ENCODE measurements around the gene ZNF470.

The ZNF470 gene

GRCh38 chr19:56603829-56604228, 36.6 kb downstream of the ZNF470 start:
- no peak overlapping the region for H3K4me3 ChIP-seq (ENCODE audit: low read depth in 1 of 2, low read length in 2 of 2)
- H3K9ac ChIP-seq (ENCODE audit: low read depth in 1 of 2, low read length in 2 of 2) = no peak overlapping the region
- no peaks in the 10 kb centered on the region for H3K27me3 ChIP-seq (ENCODE audit: control insufficient read depth in 1 of 2, insufficient read depth in 2 of 2, low read length in 2 of 2)
- H3K27ac ChIP-seq (ENCODE audit: low read depth, low read length) = no peak overlapping the region
- peaks cover 71 to 75% of the 10 kb centered on the region in 2 donors for H3K9me3 ChIP-seq (ENCODE audit: control insufficient read depth in 1 of 2, low read length in 2 of 2)
- no peaks in the 10 kb centered on the region for H3K4me1 ChIP-seq (ENCODE audit: control insufficient read depth in 1 of 2, insufficient read depth in 2 of 2, low read length in 2 of 2)
- peaks cover 12 to 23% of the 10 kb centered on the region in 2 donors for H3K36me3 ChIP-seq (ENCODE audit: control insufficient read depth in 1 of 2, insufficient read depth in 2 of 2, low read length in 2 of 2)

- no peaks in the 10 kb centered on the region for H3K4me1 ChIP-seq (ENCODE audit: control insufficient read depth in 1 of 2, insufficient read depth in 2 of 2, low read length in 2 of 2)
- no peak overlapping the region for H3K27ac ChIP-seq (ENCODE audit: low read depth, low read length)
- H3K9me3 ChIP-seq (ENCODE audit: control insufficient read depth in 1 of 2, low read length in 2 of 2) = peaks cover 86 to 89% of the 10 kb centered on the region in 2 donors
- H3K9ac ChIP-seq (ENCODE audit: low read depth in 1 of 2, low read length in 2 of 2) = no peak overlapping the region
- H3K36me3 ChIP-seq (ENCODE audit: control insufficient read depth in 1 of 2, insufficient read depth in 2 of 2, low read length in 2 of 2) = peaks cover 10 to 14% of the 10 kb centered on the region in 2 donors
- H3K4me3 ChIP-seq (ENCODE audit: low read depth in 1 of 2, low read length in 2 of 2) = peak overlapping the region in 1 of 2 donors; percentile 0
- H3K27me3 ChIP-seq (ENCODE audit: control insufficient read depth in 1 of 2, insufficient read depth in 2 of 2, low read length in 2 of 2) = no peaks in the 10 kb centered on the region
Measured at GRCh38 chr19:56608274-56608964, 41.2 kb downstream of the ZNF470 start.

DNA sequence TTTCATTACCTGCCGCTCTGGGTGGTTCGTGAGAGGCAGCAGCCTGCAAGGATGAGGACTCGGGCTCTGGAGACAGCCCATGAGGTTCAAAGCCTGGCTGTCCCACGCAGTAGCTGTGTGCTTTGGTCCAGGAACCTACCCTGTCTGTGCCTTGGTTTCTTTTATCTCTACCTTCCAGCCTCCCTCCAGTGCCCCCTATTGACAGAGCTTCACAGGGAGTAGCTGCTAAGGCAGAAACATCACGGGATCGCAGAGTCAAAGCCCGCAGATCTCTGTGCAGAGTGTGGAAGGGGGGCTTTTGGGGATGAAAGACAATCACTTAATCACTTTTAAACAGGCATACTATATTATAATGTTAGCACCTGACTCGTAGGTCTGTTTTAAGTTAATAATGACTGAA, 44.0 kb downstream of the ZNF470 start:
- peaks cover 86 to 95% of the 10 kb centered on the region in 2 donors for H3K9me3 ChIP-seq (ENCODE audit: control insufficient read depth in 1 of 2, low read length in 2 of 2)
- H3K9ac ChIP-seq (ENCODE audit: low read depth in 1 of 2, low read length in 2 of 2) = no peak overlapping the region
- peak overlapping the region in 1 of 2 donors; percentile 17 for H3K4me3 ChIP-seq (ENCODE audit: low read depth in 1 of 2, low read length in 2 of 2)
- no peak overlapping the region for H3K27ac ChIP-seq (ENCODE audit: low read depth, low read length)
- no peaks in the 10 kb centered on the region for H3K27me3 ChIP-seq (ENCODE audit: control insufficient read depth in 1 of 2, insufficient read depth in 2 of 2, low read length in 2 of 2)
- H3K36me3 ChIP-seq (ENCODE audit: control insufficient read depth in 1 of 2, insufficient read depth in 2 of 2, low read length in 2 of 2) = peaks cover 14 to 17% of the 10 kb centered on the region in 2 donors
- no peaks in the 10 kb centered on the region for H3K4me1 ChIP-seq (ENCODE audit: control insufficient read depth in 1 of 2, insufficient read depth in 2 of 2, low read length in 2 of 2)

- Histone ChIP-seq H3K27me3 (ENCODE audit: control insufficient read depth in 1 of 2, insufficient read depth in 2 of 2, low read length in 2 of 2) (no peaks in the 10 kb centered on the region), H3K9ac (ENCODE audit: low read depth in 1 of 2, low read length in 2 of 2) (no peak overlapping the region), H3K4me1 (ENCODE audit: control insufficient read depth in 1 of 2, insufficient read depth in 2 of 2, low read length in 2 of 2) (no peaks in the 10 kb centered on the region), H3K4me3 (ENCODE audit: low read depth in 1 of 2, low read length in 2 of 2) (peak overlapping the region; percentile 9 to 33), H3K36me3 (ENCODE audit: control insufficient read depth in 1 of 2, insufficient read depth in 2 of 2, low read length in 2 of 2) (peaks cover 21 to 22% of the 10 kb centered on the region in 2 donors), H3K27ac (ENCODE audit: low read depth, low read length) (no peak overlapping the region), H3K9me3 (ENCODE audit: control insufficient read depth in 1 of 2, low read length in 2 of 2) (peaks cover 77 to 95% of the 10 kb centered on the region in 2 donors)
Measured at GRCh38 chr19:56612737-56613136, 45.5 kb downstream of the ZNF470 start.

DNA sequence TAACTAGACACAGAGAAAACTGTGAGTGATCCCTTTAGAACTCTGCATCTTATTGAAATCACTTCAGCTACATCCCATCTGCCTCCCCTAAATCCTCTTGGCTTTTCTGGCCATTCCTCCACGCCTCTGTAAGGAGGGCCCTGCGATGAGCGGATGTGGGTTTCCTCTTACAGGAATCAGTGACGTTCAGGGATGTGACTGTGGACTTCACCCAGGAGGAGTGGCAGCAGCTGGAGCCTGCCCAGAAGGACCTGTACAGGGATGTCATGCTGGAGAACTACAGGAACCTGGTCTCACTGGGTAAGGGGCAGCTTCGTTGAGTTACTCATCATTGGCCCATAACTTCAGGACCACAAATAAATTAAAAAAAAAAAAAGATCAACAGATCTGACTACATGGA, 46.4 kb downstream of the ZNF470 start:
- H3K9ac ChIP-seq (ENCODE audit: low read depth in 1 of 2, low read length in 2 of 2) = no peak overlapping the region
- H3K27me3 ChIP-seq (ENCODE audit: control insufficient read depth in 1 of 2, insufficient read depth in 2 of 2, low read length in 2 of 2) = no peaks in the 10 kb centered on the region
- no peak overlapping the region for H3K27ac ChIP-seq (ENCODE audit: low read depth, low read length)
- H3K36me3 ChIP-seq (ENCODE audit: control insufficient read depth in 1 of 2, insufficient read depth in 2 of 2, low read length in 2 of 2) = peaks cover 27 to 28% of the 10 kb centered on the region in 2 donors
- peaks cover 77 to 93% of the 10 kb centered on the region in 2 donors for H3K9me3 ChIP-seq (ENCODE audit: control insufficient read depth in 1 of 2, low read length in 2 of 2)
- no peaks in the 10 kb centered on the region for H3K4me1 ChIP-seq (ENCODE audit: control insufficient read depth in 1 of 2, insufficient read depth in 2 of 2, low read length in 2 of 2)
- H3K4me3 ChIP-seq (ENCODE audit: low read depth in 1 of 2, low read length in 2 of 2) = no peak overlapping the region

DNA sequence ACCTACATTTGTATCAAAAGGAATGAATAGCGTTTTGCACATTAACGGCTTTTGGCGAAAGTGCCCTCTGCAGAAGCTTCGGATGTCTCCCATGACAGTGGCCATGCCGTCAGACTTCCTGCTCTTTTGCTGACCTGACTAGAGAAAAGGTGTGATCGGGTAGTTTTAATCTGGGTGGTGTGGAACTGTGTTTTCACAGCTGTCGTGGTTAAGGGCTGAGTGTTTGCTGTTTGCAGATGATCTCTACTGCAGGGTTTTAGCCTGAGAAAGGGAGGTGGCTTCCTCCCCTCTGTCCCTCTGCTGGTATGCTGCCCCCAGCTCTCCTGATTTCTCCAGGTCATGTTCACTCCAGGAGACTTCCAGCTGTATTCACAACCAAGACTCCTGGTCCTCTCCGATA, 50.3 kb downstream of the ZNF470 start:
- Histone ChIP-seq H3K4me1 (ENCODE audit: control insufficient read depth in 1 of 2, insufficient read depth in 2 of 2, low read length in 2 of 2) (no peaks in the 10 kb centered on the region), H3K9ac (ENCODE audit: low read depth in 1 of 2, low read length in 2 of 2) (no peak overlapping the region), H3K27me3 (ENCODE audit: control insufficient read depth in 1 of 2, insufficient read depth in 2 of 2, low read length in 2 of 2) (no peaks in the 10 kb centered on the region), H3K27ac (ENCODE audit: low read depth, low read length) (no peak overlapping the region), H3K9me3 (ENCODE audit: control insufficient read depth in 1 of 2, low read length in 2 of 2) (peaks cover 76 to 89% of the 10 kb centered on the region in 2 donors), H3K36me3 (ENCODE audit: control insufficient read depth in 1 of 2, insufficient read depth in 2 of 2, low read length in 2 of 2) (peaks cover 36 to 38% of the 10 kb centered on the region in 2 donors), H3K4me3 (ENCODE audit: low read depth in 1 of 2, low read length in 2 of 2) (no peak overlapping the region)

- Histone ChIP-seq H3K27ac (ENCODE audit: low read depth, low read length) (no peak overlapping the region), H3K4me3 (ENCODE audit: low read depth in 1 of 2, low read length in 2 of 2) (no peak overlapping the region), H3K36me3 (ENCODE audit: control insufficient read depth in 1 of 2, insufficient read depth in 2 of 2, low read length in 2 of 2) (peaks cover 35 to 42% of the 10 kb centered on the region in 2 donors), H3K9ac (ENCODE audit: low read depth in 1 of 2, low read length in 2 of 2) (no peak overlapping the region), H3K9me3 (ENCODE audit: control insufficient read depth in 1 of 2, low read length in 2 of 2) (peaks cover 79 to 87% of the 10 kb centered on the region in 2 donors), H3K4me1 (ENCODE audit: control insufficient read depth in 1 of 2, insufficient read depth in 2 of 2, low read length in 2 of 2) (no peaks in the 10 kb centered on the region), H3K27me3 (ENCODE audit: control insufficient read depth in 1 of 2, insufficient read depth in 2 of 2, low read length in 2 of 2) (no peaks in the 10 kb centered on the region)
Measured at GRCh38 chr19:56619121-56619520, 51.9 kb downstream of the ZNF470 start.

DNA sequence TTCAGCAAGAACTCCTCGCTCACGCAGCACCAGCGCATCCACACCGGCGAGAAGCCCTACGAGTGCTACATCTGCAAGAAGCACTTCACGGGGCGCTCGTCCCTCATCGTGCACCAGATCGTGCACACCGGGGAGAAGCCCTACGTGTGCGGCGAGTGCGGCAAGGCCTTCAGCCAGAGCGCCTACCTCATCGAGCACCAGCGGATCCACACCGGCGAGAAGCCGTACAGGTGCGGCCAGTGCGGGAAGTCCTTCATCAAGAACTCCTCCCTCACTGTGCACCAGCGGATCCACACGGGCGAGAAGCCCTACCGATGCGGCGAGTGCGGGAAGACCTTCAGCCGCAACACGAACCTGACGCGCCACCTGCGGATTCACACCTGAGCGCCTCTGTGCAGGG, 55.1 kb downstream of the ZNF470 start:
- Histone ChIP-seq H3K27ac (ENCODE audit: low read depth, low read length) (no peak overlapping the region), H3K9ac (ENCODE audit: low read depth in 1 of 2, low read length in 2 of 2) (no peak overlapping the region), H3K36me3 (ENCODE audit: control insufficient read depth in 1 of 2, insufficient read depth in 2 of 2, low read length in 2 of 2) (peaks cover 31 to 42% of the 10 kb centered on the region in 2 donors), H3K27me3 (ENCODE audit: control insufficient read depth in 1 of 2, insufficient read depth in 2 of 2, low read length in 2 of 2) (no peaks in the 10 kb centered on the region), H3K4me3 (ENCODE audit: low read depth in 1 of 2, low read length in 2 of 2) (peak overlapping the region in 1 of 2 donors; percentile 28), H3K9me3 (ENCODE audit: control insufficient read depth in 1 of 2, low read length in 2 of 2) (peaks cover 78 to 83% of the 10 kb centered on the region in 2 donors), H3K4me1 (ENCODE audit: control insufficient read depth in 1 of 2, insufficient read depth in 2 of 2, low read length in 2 of 2) (no peaks in the 10 kb centered on the region)

- H3K36me3 ChIP-seq (ENCODE audit: control insufficient read depth in 1 of 2, insufficient read depth in 2 of 2, low read length in 2 of 2) = peaks cover 25 to 36% of the 10 kb centered on the region in 2 donors
- H3K27ac ChIP-seq (ENCODE audit: low read depth, low read length) = no peak overlapping the region
- H3K27me3 ChIP-seq (ENCODE audit: control insufficient read depth in 1 of 2, insufficient read depth in 2 of 2, low read length in 2 of 2) = no peaks in the 10 kb centered on the region
- H3K4me1 ChIP-seq (ENCODE audit: control insufficient read depth in 1 of 2, insufficient read depth in 2 of 2, low read length in 2 of 2) = no peaks in the 10 kb centered on the region
- no peak overlapping the region for H3K9ac ChIP-seq (ENCODE audit: low read depth in 1 of 2, low read length in 2 of 2)
- H3K4me3 ChIP-seq (ENCODE audit: low read depth in 1 of 2, low read length in 2 of 2) = no peak overlapping the region
- H3K9me3 ChIP-seq (ENCODE audit: control insufficient read depth in 1 of 2, low read length in 2 of 2) = peaks cover 77 to 82% of the 10 kb centered on the region in 2 donors
Measured at GRCh38 chr19:56623006-56623405, 55.7 kb downstream of the ZNF470 start.

DNA sequence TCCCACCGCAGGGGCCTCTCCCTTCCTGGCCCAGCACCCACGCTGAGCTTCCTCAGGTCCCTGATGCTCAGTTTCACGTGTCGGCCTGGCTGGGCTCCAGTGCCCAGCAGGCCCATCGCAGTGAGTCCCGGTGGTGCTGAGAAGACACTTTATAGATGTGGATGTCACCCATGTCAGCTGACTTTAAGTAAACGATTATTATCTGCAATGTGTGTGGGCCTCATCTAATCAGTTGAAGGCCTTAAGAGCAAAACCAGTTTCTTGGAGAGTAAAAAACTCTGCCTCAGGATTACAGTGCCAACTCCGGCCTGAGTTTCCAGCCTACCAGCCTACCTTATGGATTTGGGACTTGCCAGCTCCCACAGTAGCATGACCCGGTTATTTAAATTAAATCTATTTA, 58.4 kb downstream of the ZNF470 start:
- H3K4me3 ChIP-seq (ENCODE audit: low read depth in 1 of 2, low read length in 2 of 2) = peak overlapping the region in 1 of 2 donors; percentile 21
- no peaks in the 10 kb centered on the region for H3K4me1 ChIP-seq (ENCODE audit: control insufficient read depth in 1 of 2, insufficient read depth in 2 of 2, low read length in 2 of 2)
- no peak overlapping the region for H3K27ac ChIP-seq (ENCODE audit: low read depth, low read length)
- no peak overlapping the region for H3K9ac ChIP-seq (ENCODE audit: low read depth in 1 of 2, low read length in 2 of 2)
- H3K27me3 ChIP-seq (ENCODE audit: control insufficient read depth in 1 of 2, insufficient read depth in 2 of 2, low read length in 2 of 2) = no peaks in the 10 kb centered on the region
- H3K9me3 ChIP-seq (ENCODE audit: control insufficient read depth in 1 of 2, low read length in 2 of 2) = peaks cover 77 to 79% of the 10 kb centered on the region in 2 donors
- peaks cover 21 to 32% of the 10 kb centered on the region in 2 donors for H3K36me3 ChIP-seq (ENCODE audit: control insufficient read depth in 1 of 2, insufficient read depth in 2 of 2, low read length in 2 of 2)

Data from duodenal mucosa (tissue), 2 donors.